Measurements from ENCODE around the gene PHACTR3. TPM values are rescaled to one million over a fixed set of nuclear protein-coding genes. Genes with fewer than 3 reads are reported as not detected.
"Not testable (repeated sequence)": the region's sequence is repeated elsewhere in the genome, so short reads cannot be mapped to it uniquely, and the experiment has no call there.

PHACTR3 gene
- total RNA-seq, 2 experiments from 2014 or later: not detected

DNA sequence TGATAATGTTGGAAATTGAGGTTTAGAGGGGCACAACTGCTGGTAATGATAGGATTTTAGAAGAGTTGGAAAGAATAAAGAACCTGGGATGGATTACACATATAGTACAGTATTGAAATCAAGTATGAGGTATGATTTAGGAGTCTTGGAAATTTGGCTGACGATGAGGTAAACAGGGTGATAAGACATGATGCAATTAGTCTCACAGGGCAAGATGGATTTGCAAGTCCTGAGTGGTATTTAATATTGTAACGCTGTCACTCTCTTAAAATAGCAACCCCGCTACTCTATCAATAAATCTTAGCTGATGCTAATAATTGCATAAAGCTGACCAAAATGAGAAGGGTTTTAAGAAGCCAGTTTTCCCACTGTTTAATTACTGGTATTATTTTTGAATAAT is 258.7 kb downstream of the PHACTR3 start:
- no peaks in the 10 kb centered on the region for H3K9me3 Mint-ChIP-seq

DNA sequence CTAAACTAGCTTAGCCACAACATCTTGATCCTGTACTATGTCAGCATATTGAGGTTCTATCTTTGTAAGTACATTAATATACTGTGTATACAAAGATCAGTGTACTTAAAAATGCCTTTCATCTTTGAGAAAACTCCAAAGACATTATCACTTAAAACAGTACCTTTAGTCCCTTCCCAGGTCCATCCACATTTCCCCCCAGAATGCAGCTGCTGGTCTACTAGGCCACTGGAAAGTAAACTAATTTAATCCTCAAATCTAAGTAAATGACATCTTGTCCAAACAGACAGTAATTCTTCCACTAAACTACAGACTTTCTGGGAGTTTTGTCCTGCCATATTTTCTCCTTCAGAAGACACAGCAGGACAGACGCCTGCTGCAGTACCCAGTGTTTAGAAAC is 260.4 kb downstream of the PHACTR3 start:
- DNase-seq: no peak
- intact Hi-C loops (cut with micrococcal nuclease): no loop called here
- CTCF ChIA-PET: no interaction called here
- H3K9me3 Mint-ChIP-seq: no peaks in the 10 kb centered on the region
- H3K27me3 Mint-ChIP-seq: no peaks in the 10 kb centered on the region
- H3K36me3 Mint-ChIP-seq: peaks cover 3% of the 10 kb centered on the region
- POLR2A ChIA-PET: no interaction called here
- H3K27ac Mint-ChIP-seq: no peak overlapping the region
- H3K4me3 Mint-ChIP-seq: no peak overlapping the region
- H3K4me1 Mint-ChIP-seq (ENCODE audit: low read depth): no peaks in the 10 kb centered on the region

More for the DNA sequence above, 258.7 kb downstream of the PHACTR3 start:
- Mint-ChIP-seq H3K4me1 (ENCODE audit: low read depth) (no peaks in the 10 kb centered on the region), H3K27me3 (no peaks in the 10 kb centered on the region), H3K4me3 (no peak overlapping the region), H3K27ac (no peak overlapping the region), H3K36me3 (peaks cover 3% of the 10 kb centered on the region)
- POLR2A ChIA-PET: no interaction called here
- intact Hi-C loops (cut with micrococcal nuclease): no loop called here
- DNase-seq: no peak
- CTCF ChIA-PET: no interaction called here

DNA sequence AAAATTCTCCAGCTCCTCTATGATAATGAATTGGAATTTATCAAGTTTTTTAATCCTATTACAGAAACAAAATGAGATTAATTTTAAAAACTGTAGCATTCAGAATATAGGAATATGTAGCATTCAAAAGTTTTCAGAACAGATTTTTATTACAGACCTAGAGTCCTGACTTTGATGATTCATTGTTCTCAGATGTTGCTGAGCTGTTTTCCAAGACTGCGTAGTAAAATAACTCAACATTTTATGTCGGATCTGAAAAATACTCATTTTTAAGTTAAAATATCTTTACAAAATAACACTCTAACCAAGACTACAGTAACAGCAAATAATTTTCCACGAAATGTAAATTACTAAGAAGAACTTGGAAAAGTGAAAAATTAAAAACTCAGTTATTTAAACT is 262.0 kb downstream of the PHACTR3 start:
- CTCF ChIA-PET: no interaction called here
- Mint-ChIP-seq H3K4me1 (ENCODE audit: low read depth) (no peaks in the 10 kb centered on the region), H3K27me3 (no peaks in the 10 kb centered on the region), H3K27ac (no peak overlapping the region), H3K36me3 (no peaks in the 10 kb centered on the region), H3K9me3 (no peaks in the 10 kb centered on the region), H3K4me3 (no peak overlapping the region)
- POLR2A ChIA-PET: no interaction called here
- intact Hi-C loops (cut with micrococcal nuclease): no loop called here
- no peak for DNase-seq

DNA sequence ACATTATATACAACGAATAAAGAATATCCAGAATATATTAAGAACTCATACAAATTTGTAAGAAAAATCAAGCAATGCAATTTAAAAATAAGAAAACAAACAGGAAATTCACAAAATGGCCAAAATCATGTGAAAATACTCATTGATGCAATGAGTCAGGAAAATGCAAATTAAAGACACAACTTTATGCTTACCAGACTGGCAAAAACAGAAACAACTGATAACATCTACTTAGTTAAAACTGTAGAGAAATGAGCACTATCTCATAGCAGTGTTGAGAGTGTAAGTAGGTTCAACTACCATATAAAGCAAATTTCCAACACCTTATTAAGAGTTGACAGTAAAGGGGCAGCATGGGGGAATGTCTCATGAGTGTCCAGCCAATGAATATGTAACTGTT is 266.8 kb downstream of the PHACTR3 start:
- H3K27me3 Mint-ChIP-seq: no peaks in the 10 kb centered on the region
- ChIA-PET CTCF (no interaction called here), POLR2A (no interaction called here)
- no peak for DNase-seq
- H3K4me1 Mint-ChIP-seq (ENCODE audit: low read depth): no peaks in the 10 kb centered on the region
- no peak overlapping the region for H3K27ac Mint-ChIP-seq
- intact Hi-C loops (cut with micrococcal nuclease): no loop called here
- H3K36me3 Mint-ChIP-seq: no peaks in the 10 kb centered on the region
- no peak overlapping the region for H3K4me3 Mint-ChIP-seq
- no peaks in the 10 kb centered on the region for H3K9me3 Mint-ChIP-seq

DNA sequence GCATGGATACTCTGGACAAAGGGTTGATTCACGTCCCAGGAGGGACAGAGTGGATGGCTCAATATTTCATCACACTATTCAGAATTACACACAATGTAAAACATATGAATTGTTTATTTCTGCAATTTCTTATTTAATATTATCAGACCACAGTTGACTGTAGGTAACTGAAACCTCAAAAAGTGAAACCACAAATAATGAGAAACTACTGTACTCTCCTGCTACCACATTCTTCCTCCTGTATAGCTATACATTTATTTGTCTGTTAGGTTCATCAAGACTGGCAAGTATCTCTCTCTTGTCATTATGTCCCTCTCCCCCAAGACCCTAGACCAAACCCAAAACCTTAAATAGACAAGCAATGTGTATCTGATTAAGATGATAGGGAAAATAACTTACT is 269.1 kb downstream of the PHACTR3 start:
- no peaks in the 10 kb centered on the region for H3K9me3 Mint-ChIP-seq
- no peak overlapping the region for H3K4me3 Mint-ChIP-seq
- H3K36me3 Mint-ChIP-seq: no peaks in the 10 kb centered on the region
- H3K4me1 Mint-ChIP-seq (ENCODE audit: low read depth): no peaks in the 10 kb centered on the region
- CTCF ChIA-PET: no interaction called here
- no peak overlapping the region for H3K27ac Mint-ChIP-seq
- POLR2A ChIA-PET: no interaction called here
- intact Hi-C loops (cut with micrococcal nuclease): no loop called here
- H3K27me3 Mint-ChIP-seq: no peaks in the 10 kb centered on the region
- no peak for DNase-seq

DNA sequence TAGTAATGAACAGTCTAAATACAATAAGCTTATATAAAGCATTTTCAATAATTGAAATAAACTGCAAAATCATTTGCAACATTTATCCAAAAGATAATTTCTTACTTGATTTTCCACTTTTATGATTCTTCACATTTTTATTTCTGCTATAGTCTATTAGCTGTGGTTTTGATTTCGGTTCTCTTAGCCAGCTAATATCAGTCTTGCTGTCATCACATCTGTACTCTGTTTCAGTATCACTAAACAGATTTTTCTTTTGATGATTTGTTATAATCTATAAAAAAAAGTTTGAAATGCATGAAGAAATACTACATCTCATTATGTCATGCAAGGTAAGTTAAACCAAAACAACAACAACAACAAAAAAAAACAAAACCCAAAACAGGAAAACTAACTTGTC is 275.9 kb downstream of the PHACTR3 start:
- H3K27ac Mint-ChIP-seq: no peak overlapping the region
- H3K9me3 Mint-ChIP-seq: no peaks in the 10 kb centered on the region
- DNase-seq: no peak
- H3K4me3 Mint-ChIP-seq: no peak overlapping the region
- POLR2A ChIA-PET: no interaction called here
- no peaks in the 10 kb centered on the region for H3K4me1 Mint-ChIP-seq (ENCODE audit: low read depth)
- intact Hi-C loops (cut with micrococcal nuclease): no loop called here
- H3K27me3 Mint-ChIP-seq: no peaks in the 10 kb centered on the region
- CTCF ChIA-PET: no interaction called here
- peaks cover 3% of the 10 kb centered on the region for H3K36me3 Mint-ChIP-seq

DNA sequence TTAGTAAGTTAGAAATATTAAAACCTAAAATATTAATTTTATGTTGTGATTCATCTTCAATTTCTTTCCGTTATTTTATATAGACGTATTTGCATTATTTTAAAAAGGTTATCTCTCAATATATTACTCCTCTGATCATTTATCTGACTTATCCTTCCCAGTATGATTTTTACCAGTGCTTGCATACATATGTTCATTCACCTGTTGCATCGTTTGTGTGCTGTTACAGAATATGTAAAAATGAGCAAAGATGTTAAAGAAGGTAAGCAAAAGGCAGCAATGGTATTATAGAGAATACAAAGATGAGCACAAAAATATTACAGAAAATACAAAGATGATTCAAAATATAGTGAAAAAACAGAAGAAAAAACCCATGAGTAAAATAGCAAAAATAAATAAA is 280.2 kb downstream of the PHACTR3 start:
- no peak overlapping the region for H3K4me3 Mint-ChIP-seq
- H3K9me3 Mint-ChIP-seq: no peaks in the 10 kb centered on the region
- intact Hi-C loops (cut with micrococcal nuclease): no loop called here
- H3K4me1 Mint-ChIP-seq (ENCODE audit: low read depth): no peaks in the 10 kb centered on the region
- ChIA-PET POLR2A (no interaction called here), CTCF (no interaction called here)
- no peaks in the 10 kb centered on the region for H3K36me3 Mint-ChIP-seq
- H3K27me3 Mint-ChIP-seq: no peaks in the 10 kb centered on the region
- no peak overlapping the region for H3K27ac Mint-ChIP-seq
- no peak for DNase-seq

DNA sequence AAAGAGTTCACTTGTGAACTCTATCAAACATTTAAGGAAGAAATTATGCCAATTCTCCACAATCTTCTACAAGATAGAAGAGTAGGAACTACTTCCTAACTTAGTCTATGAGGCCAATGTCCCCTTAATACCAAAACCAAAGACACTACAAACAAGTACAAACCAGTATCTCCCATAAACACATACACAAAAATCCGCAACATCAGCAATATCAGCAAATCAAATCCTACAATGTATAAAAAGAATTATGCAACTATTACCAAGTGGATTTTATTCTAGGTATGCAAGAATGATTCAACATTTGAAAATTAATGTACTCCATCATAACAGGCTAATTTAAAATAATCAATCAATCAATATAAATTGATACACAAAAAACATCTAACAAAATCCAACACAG is 283.7 kb downstream of the PHACTR3 start:
- CTCF ChIA-PET: no interaction called here
- intact Hi-C loops (cut with micrococcal nuclease): no loop called here
- Mint-ChIP-seq H3K4me1 (ENCODE audit: low read depth) (peaks cover 3% of the 10 kb centered on the region), H3K36me3 (no peaks in the 10 kb centered on the region), H3K27me3 (no peaks in the 10 kb centered on the region), H3K4me3 (no peak overlapping the region), H3K27ac (no peak overlapping the region), H3K9me3 (no peaks in the 10 kb centered on the region)
- DNase-seq: no peak
- POLR2A ChIA-PET: no interaction called here

DNA sequence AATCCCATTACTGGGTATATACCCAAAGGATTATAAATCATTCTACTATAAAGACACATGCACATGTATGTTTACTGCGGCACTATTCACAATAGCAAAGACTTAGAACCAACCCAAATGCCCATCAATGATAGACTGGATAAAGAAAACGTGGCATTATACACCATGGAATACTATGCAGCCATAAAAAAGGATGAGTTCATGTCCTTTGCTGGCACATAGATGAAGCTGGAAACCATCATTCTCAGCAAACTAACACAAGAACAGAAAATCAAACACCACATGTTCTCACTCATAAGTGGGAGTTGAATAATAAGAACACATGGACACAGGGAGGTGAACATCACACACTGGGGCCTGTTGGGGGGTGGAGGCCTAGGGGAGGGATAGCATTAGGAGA is 285.7 kb downstream of the PHACTR3 start:
- H3K9me3 Mint-ChIP-seq; POLR2A ChIA-PET; H3K4me1 Mint-ChIP-seq (ENCODE audit: low read depth); H3K27me3 Mint-ChIP-seq; H3K4me3 Mint-ChIP-seq; H3K36me3 Mint-ChIP-seq; DNase-seq; CTCF ChIA-PET; intact Hi-C loops (cut with micrococcal nuclease); H3K27ac Mint-ChIP-seq: not testable (repeated sequence)

DNA sequence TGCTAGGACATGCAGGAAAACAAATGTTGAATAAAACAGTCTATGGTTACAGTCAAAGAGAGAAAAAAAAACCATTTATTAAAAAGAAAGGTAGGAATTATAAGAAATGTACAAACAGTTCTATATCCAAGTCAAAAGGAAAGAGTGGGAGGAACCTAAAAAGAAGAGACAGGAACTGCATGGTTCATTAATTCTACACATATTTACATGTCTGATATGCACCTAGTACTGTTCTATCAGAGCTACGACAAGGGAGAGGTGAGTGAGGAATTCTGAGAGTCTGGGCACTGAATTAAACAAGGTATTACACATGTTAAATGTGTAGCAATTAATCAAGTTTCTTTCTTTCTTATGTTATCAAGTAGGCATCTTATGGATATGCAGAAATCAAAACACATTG is 287.2 kb downstream of the PHACTR3 start:
- DNase-seq: no peak
- H3K27ac Mint-ChIP-seq: no peak overlapping the region
- ChIA-PET POLR2A (no interaction called here), CTCF (no interaction called here)
- peaks cover 3% of the 10 kb centered on the region for H3K4me1 Mint-ChIP-seq (ENCODE audit: low read depth)
- intact Hi-C loops (cut with micrococcal nuclease): no loop called here
- H3K4me3 Mint-ChIP-seq: no peak overlapping the region
- no peaks in the 10 kb centered on the region for H3K9me3 Mint-ChIP-seq
- no peaks in the 10 kb centered on the region for H3K36me3 Mint-ChIP-seq
- no peaks in the 10 kb centered on the region for H3K27me3 Mint-ChIP-seq

DNA sequence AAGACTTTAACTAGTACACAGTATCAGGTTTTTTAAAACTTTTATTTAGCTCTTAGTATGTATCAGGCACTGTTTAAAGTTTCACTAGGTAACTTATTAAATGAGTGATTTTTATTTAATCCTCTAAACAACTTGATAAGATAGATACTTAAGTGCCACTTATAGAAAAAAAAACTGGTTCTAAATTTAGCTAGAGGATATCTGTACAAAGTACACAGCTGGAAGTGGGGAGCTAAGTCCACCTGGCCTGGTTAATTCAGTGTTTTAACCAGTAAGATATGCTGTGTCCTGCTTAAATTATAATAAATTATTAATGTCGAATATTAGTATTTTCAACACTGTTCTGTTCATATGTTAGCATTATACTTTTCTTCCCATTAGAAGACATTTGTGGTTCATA is 291.6 kb downstream of the PHACTR3 start:
- intact Hi-C loops (cut with micrococcal nuclease): no loop called here
- Mint-ChIP-seq H3K4me1 (ENCODE audit: low read depth) (peaks cover 3% of the 10 kb centered on the region), H3K9me3 (no peaks in the 10 kb centered on the region), H3K4me3 (no peak overlapping the region), H3K36me3 (peaks cover 5% of the 10 kb centered on the region), H3K27me3 (no peaks in the 10 kb centered on the region), H3K27ac (no peak overlapping the region)
- CTCF ChIA-PET: no interaction called here
- DNase-seq: no peak
- POLR2A ChIA-PET: no interaction called here
